Loucy (cell line): ENCODE measurements around the gene DPRX.

Experiments used
- H2AFZ ChIP-seq: fragments of 200-600 bp; sonication (generic); 2 replicates; pipeline ENCODE4 v1.6.0; 2016; ENCODE audit warnings: antibody characterized with exemption, mild to moderate bottlenecking, low read length, moderate library complexity
- H3F3A ChIP-seq: fragments of 200-600 bp; 2 replicates; pipeline ENCODE4 v1.6.0; 2016; ENCODE audit warnings: antibody characterized with exemption, low read depth, mild to moderate bottlenecking
- H3K27me3 ChIP-seq: fragments of 200-600 bp; sonication (generic); 2 replicates; pipeline ENCODE4 v1.6.1; 2014; ENCODE audit warnings: low read length, mild to moderate bottlenecking; ENCODE audit not compliant: insufficient read depth, poor library complexity, severe bottlenecking
- H3K36me3 ChIP-seq: fragments of 200-600 bp; sonication (generic); 2 replicates; pipeline ENCODE4 v1.6.1; 2016; ENCODE audit warnings: low read length; ENCODE audit not compliant: insufficient read depth
- H3K4me1 ChIP-seq: fragments of 200-600 bp; sonication (generic); 2 replicates; pipeline ENCODE4 v1.5.1; 2014; ENCODE audit warnings: low read length, mild to moderate bottlenecking; ENCODE audit not compliant: insufficient read depth, poor library complexity, severe bottlenecking
- H3K4me2 ChIP-seq: fragments of 200-600 bp; sonication (generic); 2 replicates; pipeline ENCODE4 v1.6.0; 2014; ENCODE audit warnings: antibody characterized with exemption, low read length, low read depth, mild to moderate bottlenecking; ENCODE audit not compliant: poor library complexity, severe bottlenecking
- H3K4me3 ChIP-seq: fragments of 200-600 bp; sonication (generic); 2 replicates; pipeline ENCODE4 v1.5.1; 2014; ENCODE audit warnings: low read length, mild to moderate bottlenecking, mixed read lengths; ENCODE audit not compliant: poor library complexity, severe bottlenecking
- H3K79me2 ChIP-seq: fragments of 200-600 bp; sonication (generic); 2 replicates; pipeline ENCODE4 v1.6.1; 2014; ENCODE audit warnings: low read length; ENCODE audit not compliant: insufficient read depth
- H3K9ac ChIP-seq: fragments of 200-600 bp; sonication (generic); 2 replicates; pipeline ENCODE4 v1.6.0; 2014; ENCODE audit warnings: mild to moderate bottlenecking, low read depth, low read length, moderate library complexity; ENCODE audit not compliant: poor library complexity, severe bottlenecking
- H3K9me2 ChIP-seq: fragments of 200-600 bp; sonication (generic); replicated peaks from 2 replicates; pipeline ENCODE4 v1.6.1; 2016; ENCODE audit warnings: low read depth, low read length, mixed read lengths
- H3K9me3 ChIP-seq: fragments of 200-600 bp; sonication (generic); 2 replicates; pipeline ENCODE4 v1.6.1; 2014; ENCODE audit warnings: mild to moderate bottlenecking, antibody characterized with exemption, low read length, low read depth; ENCODE audit not compliant: insufficient read depth
- H4K20me1 ChIP-seq: fragments of 200-600 bp; sonication (generic); 2 replicates; pipeline ENCODE4 v1.6.0; 2014; ENCODE audit warnings: antibody characterized with exemption, low read length, mild to moderate bottlenecking; ENCODE audit not compliant: insufficient read depth, poor library complexity, severe bottlenecking
- EZH2phosphoT487 ChIP-seq: fragments of 200-600 bp; IDR thresholded peaks from 2 replicates; pipeline ENCODE4 v1.6.1; 2018; ENCODE audit warnings: antibody characterized with exemption, mild to moderate bottlenecking, moderate library complexity, borderline replicate concordance
- TF ChIP-seq, protein P1 (sequence below): fragments of 200-600 bp; sonication (generic); conservative IDR thresholded peaks from 2 replicates; pipeline ENCODE4 v1.5.1; 2014; ENCODE audit warnings: mild to moderate bottlenecking, antibody characterized with exemption, low read length

DPRX gene

DNA sequence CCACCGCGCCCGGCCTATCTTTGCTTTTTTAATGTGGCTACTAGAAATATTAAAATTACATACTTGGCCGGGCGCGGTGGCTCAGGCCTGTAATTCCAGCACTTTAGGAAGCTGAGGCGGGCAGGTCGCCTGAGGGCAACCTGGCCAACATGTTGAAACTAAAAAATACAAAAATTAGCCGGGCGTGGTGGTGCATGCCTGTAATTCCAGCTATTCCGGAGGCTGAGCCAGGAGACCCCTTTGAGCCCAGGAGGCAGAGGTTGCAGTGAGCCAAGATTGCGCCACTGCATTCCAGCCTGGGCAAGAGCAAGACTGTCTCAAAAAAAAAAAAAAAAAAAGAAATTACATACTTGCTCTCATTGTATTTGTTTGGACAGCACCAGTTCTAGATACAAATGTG, 34.8 kb upstream of the DPRX start:
- no peaks in the 10 kb centered on the region for H3F3A ChIP-seq
- no peaks in the 10 kb centered on the region; the same call in 1 of the 2 replicates for H3K9me3 ChIP-seq
- no peak overlapping the region for H3K9ac ChIP-seq
- H3K9me2 ChIP-seq = no peaks in the 10 kb centered on the region
- H3K4me3 ChIP-seq = no peak overlapping the region
- no peaks in the 10 kb centered on the region for H3K79me2 ChIP-seq
- H3K4me2 ChIP-seq = no peak overlapping the region
- H3K36me3 ChIP-seq = no peaks in the 10 kb centered on the region
- H3K27me3 ChIP-seq = no peaks in the 10 kb centered on the region
- H3K4me1 ChIP-seq = no peaks in the 10 kb centered on the region
- H2AFZ ChIP-seq = no peak overlapping the region
- no peaks in the 10 kb centered on the region for H4K20me1 ChIP-seq
- TF ChIP-seq, protein P1, sequence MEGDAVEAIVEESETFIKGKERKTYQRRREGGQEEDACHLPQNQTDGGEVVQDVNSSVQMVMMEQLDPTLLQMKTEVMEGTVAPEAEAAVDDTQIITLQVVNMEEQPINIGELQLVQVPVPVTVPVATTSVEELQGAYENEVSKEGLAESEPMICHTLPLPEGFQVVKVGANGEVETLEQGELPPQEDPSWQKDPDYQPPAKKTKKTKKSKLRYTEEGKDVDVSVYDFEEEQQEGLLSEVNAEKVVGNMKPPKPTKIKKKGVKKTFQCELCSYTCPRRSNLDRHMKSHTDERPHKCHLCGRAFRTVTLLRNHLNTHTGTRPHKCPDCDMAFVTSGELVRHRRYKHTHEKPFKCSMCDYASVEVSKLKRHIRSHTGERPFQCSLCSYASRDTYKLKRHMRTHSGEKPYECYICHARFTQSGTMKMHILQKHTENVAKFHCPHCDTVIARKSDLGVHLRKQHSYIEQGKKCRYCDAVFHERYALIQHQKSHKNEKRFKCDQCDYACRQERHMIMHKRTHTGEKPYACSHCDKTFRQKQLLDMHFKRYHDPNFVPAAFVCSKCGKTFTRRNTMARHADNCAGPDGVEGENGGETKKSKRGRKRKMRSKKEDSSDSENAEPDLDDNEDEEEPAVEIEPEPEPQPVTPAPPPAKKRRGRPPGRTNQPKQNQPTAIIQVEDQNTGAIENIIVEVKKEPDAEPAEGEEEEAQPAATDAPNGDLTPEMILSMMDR = no peak
- no peak for TF ChIP-seq EZH2phosphoT487

DNA sequence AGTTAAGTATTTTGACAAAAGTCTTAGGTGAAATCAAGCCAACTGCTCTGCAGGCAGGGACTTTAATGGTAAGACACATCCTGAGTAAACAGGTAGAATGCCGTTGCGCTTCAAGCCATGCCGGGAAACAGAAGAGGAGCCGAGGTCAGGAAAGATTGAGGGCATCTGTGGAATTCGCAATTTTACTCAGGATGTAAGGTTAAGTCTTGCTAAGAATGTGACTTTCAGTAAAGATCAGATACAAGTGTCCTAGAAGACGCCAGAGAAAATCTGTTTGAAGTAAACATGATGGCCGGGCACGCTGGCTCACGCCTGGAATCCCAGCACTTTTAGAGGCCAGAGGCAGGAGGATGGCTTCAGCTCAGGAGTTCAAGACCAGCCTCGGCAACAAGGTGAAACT, 33.4 kb upstream of the DPRX start:
- Histone ChIP-seq H3K36me3 (no peaks in the 10 kb centered on the region), H3F3A (no peaks in the 10 kb centered on the region), H3K4me1 (no peaks in the 10 kb centered on the region), H3K9ac (no peak overlapping the region), H3K4me2 (no peak overlapping the region), H3K27me3 (no peaks in the 10 kb centered on the region), H3K4me3 (no peak overlapping the region), H2AFZ (no peak overlapping the region), H3K79me2 (no peaks in the 10 kb centered on the region), H3K9me2 (no peaks in the 10 kb centered on the region), H4K20me1 (no peaks in the 10 kb centered on the region), H3K9me3 (no peaks in the 10 kb centered on the region; the same call in 1 of the 2 replicates)
- TF ChIP-seq, protein P1 = no peak
- no peak for TF ChIP-seq EZH2phosphoT487

DNA sequence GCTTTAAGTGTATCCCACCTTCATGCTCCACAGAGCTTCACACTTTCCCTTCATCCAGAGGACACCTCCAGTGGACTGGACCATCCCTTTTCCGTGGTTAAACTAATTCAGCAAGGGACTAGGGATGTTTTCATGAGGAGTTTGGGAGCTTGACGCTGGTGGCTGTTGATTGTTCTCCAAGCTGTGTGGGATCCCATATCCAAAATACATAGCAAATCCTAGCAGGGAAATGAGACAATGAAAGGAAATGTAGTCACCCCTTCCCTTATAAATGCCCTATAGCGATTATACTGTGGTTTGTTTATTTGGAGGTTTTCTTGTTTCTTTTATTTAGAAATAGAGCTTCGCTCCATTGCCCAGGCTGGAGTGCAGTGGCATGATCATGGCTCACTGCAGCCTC, 31.6 kb upstream of the DPRX start:
- Histone ChIP-seq H4K20me1 (no peaks in the 10 kb centered on the region), H3K4me2 (no peak overlapping the region), H3K9ac (no peak overlapping the region), H3K36me3 (no peaks in the 10 kb centered on the region), H3K79me2 (no peaks in the 10 kb centered on the region), H3K9me2 (no peaks in the 10 kb centered on the region), H3K9me3 (peaks cover 2% of the 10 kb centered on the region; the same call in 1 of the 2 replicates), H3K27me3 (no peaks in the 10 kb centered on the region), H3K4me3 (no peak overlapping the region), H3K4me1 (no peaks in the 10 kb centered on the region), H3F3A (no peaks in the 10 kb centered on the region), H2AFZ (no peak overlapping the region)
- TF ChIP-seq, protein P1 = no peak
- no peak for TF ChIP-seq EZH2phosphoT487
